Mesothelial cell of epicardium (in vitro differentiated cells): ENCODE results near the gene CACNA1H. TPM values are rescaled to one million over a fixed set of nuclear protein-coding genes. Genes with fewer than 3 reads are reported as not detected.

Source experiments
- DNase-seq, 2 experiments: peaks; one replicate each; pipeline ENCODE4 v3.0.0; 2021; ENCODE audit warnings: low spot score in 2 of 2; ENCODE audit not compliant: unreplicated experiment in 2 of 2
- H3K27ac Mint-ChIP-seq: 2 replicates; pipeline ENCODE4 v1.8.0; 2021; ENCODE audit warnings: mixed read lengths
- H3K27me3 Mint-ChIP-seq: 2 replicates; pipeline ENCODE4 v1.8.0; 2021; ENCODE audit warnings: low read depth, mixed read lengths
- H3K36me3 Mint-ChIP-seq: 2 replicates; pipeline ENCODE4 v1.8.0; 2021; ENCODE audit warnings: mixed read lengths
- H3K4me1 Mint-ChIP-seq: 2 replicates; pipeline ENCODE4 v1.8.0; 2021; ENCODE audit warnings: mixed read lengths
- H3K4me3 Mint-ChIP-seq: 2 replicates; pipeline ENCODE4 v1.8.0; 2021; ENCODE audit warnings: mild to moderate bottlenecking, moderate library complexity, mixed read lengths
- H3K9me3 Mint-ChIP-seq: 2 replicates; pipeline ENCODE4 v1.8.0; 2021; ENCODE audit warnings: mixed read lengths
- total RNA-seq: library from RNA; stranded (reverse); gene quantifications from 3 replicates; pipeline ENCODE4 v1.2.1, GENCODE V29; 2021
- TF ChIP-seq, protein P1 (sequence below): fragments of 200-600 bp; sonication (generic); IDR thresholded peaks from one replicate; pipeline ENCODE4 v1.5.0; 2021; ENCODE audit warnings: antibody characterized with exemption; ENCODE audit not compliant: unreplicated experiment

CACNA1H gene
- total RNA-seq, 1 donor from 2014 or later = 41.8 TPM

DNA sequence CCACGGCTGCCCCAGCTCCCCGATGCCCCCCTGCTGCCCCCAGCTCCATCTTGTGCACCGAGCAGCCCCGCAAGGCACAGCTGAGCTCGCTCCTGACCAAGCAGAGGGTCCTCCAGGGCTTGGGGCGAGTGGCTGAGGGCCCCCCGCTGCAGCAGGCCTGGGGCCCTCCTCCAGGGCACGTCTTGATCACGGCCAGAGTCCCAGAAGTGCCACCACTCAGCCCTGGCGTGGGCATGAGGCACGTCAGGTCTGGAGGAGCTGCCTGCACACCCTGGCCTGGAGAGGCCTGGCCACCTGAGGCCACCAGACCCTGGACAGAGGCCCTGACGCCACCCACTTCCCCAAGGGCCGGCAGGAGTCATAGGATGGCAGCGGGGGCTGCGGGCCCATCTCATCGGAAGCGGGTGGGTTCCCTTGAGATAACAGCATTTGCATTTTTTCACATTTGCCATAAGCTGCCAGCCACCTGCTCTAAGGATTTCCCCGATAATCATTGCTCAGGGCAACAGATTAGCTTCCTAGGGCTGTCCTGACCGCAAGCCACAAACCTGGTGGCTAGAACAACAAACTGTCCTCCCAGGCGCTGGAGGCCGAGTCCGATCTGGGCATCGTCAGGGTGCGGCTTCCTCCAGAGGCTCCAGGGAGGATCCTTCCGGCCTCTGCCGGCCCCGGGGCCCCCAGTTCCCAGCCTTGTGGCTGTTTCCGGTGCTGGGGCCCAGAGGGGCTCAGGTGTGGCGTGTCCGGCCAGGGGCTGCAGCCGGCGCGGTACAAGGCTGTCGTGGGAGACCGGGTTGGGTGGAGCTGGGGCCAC lies 32.9 kb upstream of the CACNA1H start:
- Mint-ChIP-seq H3K4me1 (no peaks in the 10 kb centered on the region), H3K36me3 (no peaks in the 10 kb centered on the region), H3K4me3 (no peak overlapping the region), H3K27ac (no peak overlapping the region), H3K27me3 (no peaks in the 10 kb centered on the region), H3K9me3 (no peaks in the 10 kb centered on the region)
- TF ChIP-seq, protein P1, sequence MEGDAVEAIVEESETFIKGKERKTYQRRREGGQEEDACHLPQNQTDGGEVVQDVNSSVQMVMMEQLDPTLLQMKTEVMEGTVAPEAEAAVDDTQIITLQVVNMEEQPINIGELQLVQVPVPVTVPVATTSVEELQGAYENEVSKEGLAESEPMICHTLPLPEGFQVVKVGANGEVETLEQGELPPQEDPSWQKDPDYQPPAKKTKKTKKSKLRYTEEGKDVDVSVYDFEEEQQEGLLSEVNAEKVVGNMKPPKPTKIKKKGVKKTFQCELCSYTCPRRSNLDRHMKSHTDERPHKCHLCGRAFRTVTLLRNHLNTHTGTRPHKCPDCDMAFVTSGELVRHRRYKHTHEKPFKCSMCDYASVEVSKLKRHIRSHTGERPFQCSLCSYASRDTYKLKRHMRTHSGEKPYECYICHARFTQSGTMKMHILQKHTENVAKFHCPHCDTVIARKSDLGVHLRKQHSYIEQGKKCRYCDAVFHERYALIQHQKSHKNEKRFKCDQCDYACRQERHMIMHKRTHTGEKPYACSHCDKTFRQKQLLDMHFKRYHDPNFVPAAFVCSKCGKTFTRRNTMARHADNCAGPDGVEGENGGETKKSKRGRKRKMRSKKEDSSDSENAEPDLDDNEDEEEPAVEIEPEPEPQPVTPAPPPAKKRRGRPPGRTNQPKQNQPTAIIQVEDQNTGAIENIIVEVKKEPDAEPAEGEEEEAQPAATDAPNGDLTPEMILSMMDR = no peak
- no peak for DNase-seq

DNA sequence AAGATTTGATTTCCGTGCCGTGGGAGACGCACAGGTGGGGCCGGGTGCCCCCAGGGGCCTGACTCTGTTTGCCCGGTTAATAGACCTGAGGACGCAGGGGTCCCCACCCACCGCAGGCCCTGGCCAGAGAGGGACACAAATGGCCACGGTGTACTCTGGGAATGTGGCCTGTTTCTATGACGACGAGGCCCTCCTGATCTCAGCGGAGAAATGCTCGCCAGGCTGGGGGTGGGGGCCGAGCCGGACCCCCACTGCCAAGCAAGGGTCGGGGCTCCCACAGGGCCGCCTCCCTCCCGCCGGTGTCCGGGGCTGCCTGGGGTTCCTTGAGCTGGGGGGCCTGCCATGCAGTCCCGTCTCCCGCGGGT lies 32.3 kb upstream of the CACNA1H start:
- H3K9me3 Mint-ChIP-seq = no peaks in the 10 kb centered on the region
- no peaks in the 10 kb centered on the region for H3K27me3 Mint-ChIP-seq
- H3K4me1 Mint-ChIP-seq = no peaks in the 10 kb centered on the region
- TF ChIP-seq, protein P1 = no peak
- DNase-seq = no peak
- no peak overlapping the region for H3K27ac Mint-ChIP-seq
- no peaks in the 10 kb centered on the region for H3K36me3 Mint-ChIP-seq
- no peak overlapping the region for H3K4me3 Mint-ChIP-seq

DNA sequence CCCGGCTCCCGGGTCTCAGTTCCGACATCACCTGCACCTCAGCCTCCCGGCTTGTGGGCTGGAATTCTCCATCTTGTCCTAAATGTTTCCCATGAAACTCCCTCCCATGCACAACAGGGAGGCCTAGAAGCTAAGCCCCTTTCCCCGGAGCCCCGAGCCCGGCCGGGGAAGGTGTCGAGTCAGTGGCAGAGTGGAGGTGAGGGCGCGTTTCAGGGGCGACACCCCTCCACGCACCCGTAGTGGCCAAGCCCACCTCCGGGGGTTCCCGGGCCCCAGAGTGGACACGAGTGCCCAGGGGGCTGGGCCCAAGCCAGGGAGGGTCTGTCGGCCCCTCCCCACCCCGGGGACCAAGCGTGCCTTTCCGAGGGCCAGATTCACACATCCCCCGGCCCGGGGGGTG lies 31.9 kb upstream of the CACNA1H start:
- DNase-seq = no peak
- Mint-ChIP-seq H3K27ac (no peak overlapping the region), H3K4me3 (no peak overlapping the region), H3K27me3 (no peaks in the 10 kb centered on the region), H3K4me1 (no peaks in the 10 kb centered on the region), H3K36me3 (no peaks in the 10 kb centered on the region), H3K9me3 (no peaks in the 10 kb centered on the region)
- TF ChIP-seq, protein P1 = no peak

GRCh38 chr16:1121601-1122397 lies 31.1 kb upstream of the CACNA1H start:
- H3K27ac Mint-ChIP-seq = no peak overlapping the region

GRCh38 chr16:1122398-1122765 lies 30.5 kb upstream of the CACNA1H start:
- H3K4me1 Mint-ChIP-seq = no peaks in the 10 kb centered on the region
- no peak overlapping the region for H3K27ac Mint-ChIP-seq
- no peaks in the 10 kb centered on the region for H3K27me3 Mint-ChIP-seq
- DNase-seq = no peak
- no peaks in the 10 kb centered on the region for H3K36me3 Mint-ChIP-seq
- H3K9me3 Mint-ChIP-seq = no peaks in the 10 kb centered on the region
- TF ChIP-seq, protein P1 = no peak
- no peak overlapping the region for H3K4me3 Mint-ChIP-seq

More at GRCh38 chr16:1121601-1122397, 31.1 kb upstream of the CACNA1H start:
- H3K4me1 Mint-ChIP-seq = no peaks in the 10 kb centered on the region
- no peak for DNase-seq
- H3K36me3 Mint-ChIP-seq = no peaks in the 10 kb centered on the region
- no peaks in the 10 kb centered on the region for H3K9me3 Mint-ChIP-seq
- H3K4me3 Mint-ChIP-seq = no peak overlapping the region
- H3K27me3 Mint-ChIP-seq = no peaks in the 10 kb centered on the region
- TF ChIP-seq, protein P1 = no peak
